K562 (cell line): ENCODE data around the gene DUSP21. TPM values are rescaled to one million over a fixed set of nuclear protein-coding genes. Genes with fewer than 3 reads are reported as not detected.
A peak's percentile ranks its signal among the peaks of the same experiment; 100 is the strongest.

ENCODE experiments used
- ARNT ChIP-seq, 2 experiments: fragments of 450-650 bp; IDR thresholded peaks; 2 replicates each; pipeline ENCODE4 v1.6.1; 2016; ENCODE audit warnings: mild to moderate bottlenecking in 1 of 2
- ATF1 ChIP-seq, 2 experiments: fragments of 450-650 bp in 1 of 2; IDR thresholded peaks; 2 replicates each; pipeline ENCODE4 v1.6.1; 2016; ENCODE audit warnings: missing compliant biosample characterization in 1 of 2, missing genetic modification characterization in 1 of 2
- BHLHE40 ChIP-seq: IDR thresholded peaks from 2 replicates; pipeline ENCODE4 v1.6.1; 2011; ENCODE audit warnings: low read length, improper control_type of control experiment
- CC2D1A ChIP-seq: fragments of 450-650 bp; IDR thresholded peaks from 2 replicates; pipeline ENCODE4 v1.6.1; 2017; ENCODE audit warnings: mild to moderate bottlenecking
- ELF1 ChIP-seq: fragments of 200-800 bp; sonication (Bioruptor generic); IDR thresholded peaks from 2 replicates; pipeline ENCODE4 v1.6.1; 2016; ENCODE audit warnings: missing genetic modification characterization, missing compliant biosample characterization
- EP400 ChIP-seq: fragments of 450-650 bp; IDR thresholded peaks from 2 replicates; pipeline ENCODE4 v1.6.1; 2017; ENCODE audit warnings: antibody characterized with exemption, mild to moderate bottlenecking, moderate library complexity
- FOXA3 ChIP-seq, 2 experiments: fragments of 450-650 bp in 1 of 2; sonication (generic) in 1 of 2; formaldehyde crosslinking; IDR thresholded peaks in 1 of 2; conservative IDR thresholded peaks in 1 of 2; 2 replicates each; pipeline versions ENCODE4 v1.4.0 to v1.8.0; 2020 to 2022; ENCODE audit warnings: mild to moderate bottlenecking in 2 of 2, missing genetic modification reagents in 1 of 2
- FOXK2 ChIP-seq, 2 experiments: fragments of 450-650 bp; IDR thresholded peaks in 1 of 2; conservative IDR thresholded peaks in 1 of 2; 2 replicates each; pipeline ENCODE4 v1.6.1; 2016; ENCODE audit warnings: low read depth in 2 of 2, mild to moderate bottlenecking in 1 of 2
- HCFC1 ChIP-seq: IDR thresholded peaks from 2 replicates; pipeline ENCODE4 v1.6.1; 2012; ENCODE audit warnings: low read depth, low read length, improper control_type of control experiment
- HMGN3 ChIP-seq: IDR thresholded peaks from 2 replicates; pipeline ENCODE4 v1.6.1; 2011; ENCODE audit warnings: borderline replicate concordance, low read depth, mild to moderate bottlenecking, mixed read lengths, low read length; ENCODE audit not compliant: insufficient read length; ENCODE audit errors: extremely low read depth
- MEF2A ChIP-seq: IDR thresholded peaks from 2 replicates; pipeline ENCODE4 v1.6.1; 2011; ENCODE audit warnings: low read depth, mild to moderate bottlenecking, low read length, moderate library complexity; ENCODE audit not compliant: control insufficient read depth
- PHB2 ChIP-seq: fragments of 450-650 bp; IDR thresholded peaks from 2 replicates; pipeline ENCODE4 v1.6.1; 2017; ENCODE audit warnings: low read depth
- PKNOX1 ChIP-seq: fragments of 450-650 bp; IDR thresholded peaks from 2 replicates; pipeline ENCODE4 v1.6.1; 2016
- POLR2H ChIP-seq: IDR thresholded peaks from 2 replicates; pipeline ENCODE4 v1.6.1; 2016; ENCODE audit warnings: missing genetic modification characterization, low read depth, mild to moderate bottlenecking, control low read depth, missing compliant biosample characterization, moderate library complexity
- SP2 ChIP-seq: IDR thresholded peaks from 2 replicates; pipeline ENCODE4 v1.6.1; 2011; ENCODE audit warnings: mild to moderate bottlenecking, low read depth, low read length, moderate library complexity; ENCODE audit not compliant: poor library complexity, severe bottlenecking; ENCODE audit errors: extremely low read depth
- SREBF2 ChIP-seq: sonication (generic); formaldehyde crosslinking; IDR thresholded peaks from 2 replicates; pipeline ENCODE4 v1.4.0; 2020; ENCODE audit warnings: mild to moderate bottlenecking, missing genetic modification reagents
- TBL1XR1 ChIP-seq, 2 experiments: IDR thresholded peaks; 2 replicates each; pipeline ENCODE4 v1.6.1; 2012; ENCODE audit warnings: improper control_type of control experiment in 2 of 2, low read length in 2 of 2, mild to moderate bottlenecking in 1 of 2
- TBP ChIP-seq: optimal IDR thresholded peaks from 2 replicates; pipeline ENCODE3; 2011; ENCODE audit warnings: low read depth, low read length, improper control_type of control experiment
- UBTF ChIP-seq, 2 experiments: IDR thresholded peaks; 2 replicates each; pipeline ENCODE4 v1.6.1; 2012; ENCODE audit warnings: improper control_type of control experiment in 2 of 2, low read depth in 2 of 2, low read length in 2 of 2, borderline replicate concordance in 1 of 2
- USF2 ChIP-seq: sonication (generic); formaldehyde crosslinking; IDR thresholded peaks from 2 replicates; pipeline ENCODE4 v1.5.0; 2020; ENCODE audit warnings: missing genetic modification reagents
- ZKSCAN3 ChIP-seq: fragments of 250-450 bp; sonication (Bioruptor Pico); IDR thresholded peaks from 2 replicates; pipeline ENCODE4 v1.4.0; 2020
- polyA plus RNA-seq, 8 experiments: library from polyadenylated mRNA; depleted of rRNA in 4 of 8; stranded (reverse) in 5 of 8; unstranded in 3 of 8; fragments of >200 nt; fragmentation: Nextera tagmentation in 2 of 8; fragmentation: Illumina TruSeq in 1 of 8; extraction: Ambion mirVana in 2 of 8; extraction: Trizol in 1 of 8; gene quantifications; 2 replicates each; pipeline versions ENCODE4 v1.2.1 to v1.2.3, GENCODE V29; 2011 to 2014; ENCODE audit warnings: inconsistent platforms in 1 of 8, missing spikeins in 1 of 8
- total RNA-seq, 7 experiments: library from RNA; depleted of rRNA in 6 of 7; stranded (reverse); fragments of >200 nt in 6 of 7; fragmentation: Illumina TruSeq in 2 of 7; extraction: Trizol in 2 of 7; gene quantifications; 2 replicates each; pipeline versions ENCODE4 v1.2.1 to v1.2.3, GENCODE V29; 2011 to 2021; ENCODE audit warnings: low replicate concordance in 1 of 7
- TF ChIP-seq, protein P1 (sequence below): sonication (generic); formaldehyde crosslinking; IDR thresholded peaks from 2 replicates; pipeline ENCODE4 v1.9.0; 2022; ENCODE audit warnings: mild to moderate bottlenecking, missing genetic modification reagents

DUSP21 gene
- total and polyA plus RNA-seq, 9 of the 15 experiments (the other 6 are each of a cell fraction or from before 2014, with no cell fraction given): 0.14 to 2.5 (median 1.3) TPM

DNA sequence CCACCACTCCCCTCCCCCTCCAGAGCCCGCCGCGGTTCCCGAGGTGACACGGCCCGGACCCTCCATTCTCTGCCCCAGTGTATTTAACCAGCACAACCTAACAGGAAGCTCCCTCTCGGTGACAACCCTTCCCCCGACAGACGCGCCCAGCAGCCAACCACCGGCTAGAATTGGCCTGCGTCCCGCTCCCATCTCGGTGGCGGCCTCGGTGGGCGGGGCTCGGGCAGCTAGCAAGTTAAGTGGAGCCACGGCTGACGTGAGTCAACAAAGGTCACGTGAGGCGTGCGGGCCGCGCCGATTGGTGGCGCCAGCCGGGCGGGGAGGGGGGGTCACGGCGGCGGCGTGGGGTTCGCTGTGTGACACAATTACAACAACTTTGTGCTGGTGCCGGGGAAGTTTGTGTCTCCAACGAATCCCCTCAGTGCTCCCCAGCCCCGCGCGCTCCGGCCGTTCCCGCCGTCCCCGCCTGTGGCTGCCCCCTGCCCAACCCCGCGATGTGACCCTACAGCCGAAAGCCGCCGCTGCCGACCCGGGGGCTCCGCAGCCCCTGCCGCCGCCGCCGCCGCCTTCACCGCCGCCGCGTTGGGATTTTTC lies 29.1 kb downstream of the DUSP21 start, which contains the start of gene KDM6A (continued):
- peak; percentile 99 for TF ChIP-seq PKNOX1
- TF ChIP-seq FOXA3 (CRISPR knock-in tag; conservative IDR thresholded peaks at IDR 0.05 in 1 of 2, IDR thresholded peaks at IDR 0.05 in 1 of 2): peak; percentile 82 to 93
- TF ChIP-seq HMGN3: peak; percentile 23
- peak; percentile 73 for TF ChIP-seq TBP
- TF ChIP-seq ARNT (IDR thresholded peaks at IDR 0.05): no peak
- peak; percentile 99 for TF ChIP-seq USF2
- TF ChIP-seq EP400: peak; percentile 23; the same call in 1 of the 2 replicates
- TF ChIP-seq POLR2H (tag): peak; percentile 48; the same call in 1 of the 2 replicates
- TF ChIP-seq, protein P1, sequence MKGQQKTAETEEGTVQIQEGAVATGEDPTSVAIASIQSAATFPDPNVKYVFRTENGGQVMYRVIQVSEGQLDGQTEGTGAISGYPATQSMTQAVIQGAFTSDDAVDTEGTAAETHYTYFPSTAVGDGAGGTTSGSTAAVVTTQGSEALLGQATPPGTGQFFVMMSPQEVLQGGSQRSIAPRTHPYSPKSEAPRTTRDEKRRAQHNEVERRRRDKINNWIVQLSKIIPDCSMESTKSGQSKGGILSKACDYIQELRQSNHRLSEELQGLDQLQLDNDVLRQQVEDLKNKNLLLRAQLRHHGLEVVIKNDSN (CRISPR knock-in tag): peak; percentile 99
- TF ChIP-seq HCFC1: peak; percentile 11; the same call in 1 of the 2 replicates
- TF ChIP-seq FOXK2 (conservative IDR thresholded peaks at IDR 0.05 in 1 of 2, IDR thresholded peaks at IDR 0.05 in 1 of 2; ENCODE audit: low read depth in 2 of 2): peak; percentile 92 to 94; a peak in 3 of 4 replicates
- TF ChIP-seq CC2D1A: no peak
- TF ChIP-seq PHB2: no peak
- TF ChIP-seq UBTF (IDR thresholded peaks at IDR 0.05; ENCODE audit: borderline replicate concordance in 1 of 2, low read depth in 2 of 2, low read length in 2 of 2): 0 out of 4 replicates have a peak, but pooled peaks of 1 of the 2 experiments have one; percentile 13
- TF ChIP-seq BHLHE40: peak; percentile 63
- peak; percentile 60 for TF ChIP-seq SP2
- no peak for TF ChIP-seq ELF1 (tag)
- TF ChIP-seq ATF1 (CRISPR knock-in tag; IDR thresholded peaks at IDR 0.05): no peak
- peak; percentile 92 for TF ChIP-seq ATF1 (tag; IDR thresholded peaks at IDR 0.05)
- TF ChIP-seq SREBF2 (CRISPR knock-in tag): no peak
- TF ChIP-seq MEF2A: no peak
- TF ChIP-seq ZKSCAN3 (CRISPR knock-in tag): no peak
- peak in 1 of 2 experiments; percentile 37; a peak in 1 of 4 replicates for TF ChIP-seq TBL1XR1 (IDR thresholded peaks at IDR 0.05; ENCODE audit: low read length in 2 of 2)
